Measurements from ENCODE around the gene SH3BP1. TPM values are rescaled to one million over a fixed set of nuclear protein-coding genes. Genes with fewer than 3 reads are reported as not detected.
A peak's percentile ranks its signal among the peaks of the same experiment; 100 is the strongest.

Gene SH3BP1
- polyA plus RNA-seq, 1 donor from 2014 or later, result 0.63 TPM

GRCh38 chr22:37604875-37605274 lies 34.6 kb upstream of the SH3BP1 start:
- no peak for TF ChIP-seq POLR2AphosphoS5 (IDR thresholded peaks at IDR 0.05)
- no peak for TF ChIP-seq EZH2 (IDR thresholded peaks at IDR 0.05; ENCODE audit: borderline replicate concordance, insufficient read depth, low read length, poor library complexity, severe bottlenecking)
- no peak for TF ChIP-seq SMC3 (conservative IDR thresholded peaks at IDR 0.05; ENCODE audit: poor library complexity)
- no peak for TF ChIP-seq REST (IDR thresholded peaks at IDR 0.05; ENCODE audit: borderline replicate concordance)
- no peak for TF ChIP-seq TAF1 (IDR thresholded peaks at IDR 0.05; ENCODE audit: low read depth)
- TF ChIP-seq RAD21 (conservative IDR thresholded peaks at IDR 0.05), result no peak
- no peak for TF ChIP-seq EP300 (conservative IDR thresholded peaks at IDR 0.05; ENCODE audit: poor library complexity, severe bottlenecking)
- TF ChIP-seq CTCF (IDR thresholded peaks at IDR 0.05; ENCODE audit: poor library complexity, severe bottlenecking), result no peak
- TF ChIP-seq MXI1 (conservative IDR thresholded peaks at IDR 0.05; ENCODE audit: poor library complexity, severe bottlenecking), result no peak
- no peaks in the 10 kb centered on the region for H4K20me1 ChIP-seq (ENCODE audit: insufficient read depth)
- no peak overlapping the region for H3K9ac ChIP-seq (ENCODE audit: low read length)
- H3K36me3 ChIP-seq (ENCODE audit: insufficient read depth, low read length), result no peaks in the 10 kb centered on the region
- no peaks in the 10 kb centered on the region for H3K9me2 ChIP-seq (ENCODE audit: insufficient read depth, low read length)
- H3K9me3 ChIP-seq (ENCODE audit: low read length), result no peaks in the 10 kb centered on the region
- H3K4me2 ChIP-seq (ENCODE audit: low read length), result no peak overlapping the region
- no peaks in the 10 kb centered on the region for H3K27me3 ChIP-seq (ENCODE audit: insufficient read depth, low read depth, low read length)
- H3F3A ChIP-seq (ENCODE audit: insufficient read depth, low read length, poor library complexity, severe bottlenecking), result no peaks in the 10 kb centered on the region
- no peak overlapping the region for H2AFZ ChIP-seq (ENCODE audit: low read depth, low read length)
- no peak overlapping the region for H3K4me3 ChIP-seq (ENCODE audit: low read length)
- H3K79me2 ChIP-seq (replicated peaks; ENCODE audit: insufficient read depth, low read length), result peaks cover 8% of the 10 kb centered on the region
- H3K27ac ChIP-seq (ENCODE audit: low read length), result no peak overlapping the region

GRCh38 chr22:37607010-37607934 lies 32.2 kb upstream of the SH3BP1 start:
- Histone ChIP-seq H3K9me2 (ENCODE audit: insufficient read depth, low read length) (no peaks in the 10 kb centered on the region), H3K9ac (ENCODE audit: low read length) (peak overlapping the region; percentile 92), H3F3A (ENCODE audit: insufficient read depth, low read length, poor library complexity, severe bottlenecking) (no peaks in the 10 kb centered on the region), H3K9me3 (ENCODE audit: low read length) (no peaks in the 10 kb centered on the region), H3K4me3 (ENCODE audit: low read length) (peak overlapping the region; percentile 98), H4K20me1 (ENCODE audit: insufficient read depth) (no peaks in the 10 kb centered on the region), H3K79me2 (replicated peaks; ENCODE audit: insufficient read depth, low read length) (peaks cover 10% of the 10 kb centered on the region), H3K36me3 (ENCODE audit: insufficient read depth, low read length) (no peaks in the 10 kb centered on the region), H3K27ac (ENCODE audit: low read length) (peak overlapping the region; percentile 97), H3K4me2 (ENCODE audit: low read length) (no peak overlapping the region), H3K27me3 (ENCODE audit: insufficient read depth, low read depth, low read length) (no peaks in the 10 kb centered on the region), H2AFZ (ENCODE audit: low read depth, low read length) (peak overlapping the region; percentile 41)
- TF ChIP-seq CTCF (IDR thresholded peaks at IDR 0.05; ENCODE audit: poor library complexity, severe bottlenecking) (peak; percentile 97), RAD21 (conservative IDR thresholded peaks at IDR 0.05) (peak; percentile 65), EP300 (conservative IDR thresholded peaks at IDR 0.05; ENCODE audit: poor library complexity, severe bottlenecking) (peak; percentile 45), MXI1 (conservative IDR thresholded peaks at IDR 0.05; ENCODE audit: poor library complexity, severe bottlenecking) (peak; percentile 37), SMC3 (conservative IDR thresholded peaks at IDR 0.05; ENCODE audit: poor library complexity) (peak; percentile 67), TAF1 (IDR thresholded peaks at IDR 0.05; ENCODE audit: low read depth) (no peak), REST (IDR thresholded peaks at IDR 0.05; ENCODE audit: borderline replicate concordance) (peak; percentile 26), EZH2 (IDR thresholded peaks at IDR 0.05; ENCODE audit: borderline replicate concordance, insufficient read depth, low read length, poor library complexity, severe bottlenecking) (no peak), POLR2AphosphoS5 (IDR thresholded peaks at IDR 0.05) (peak; percentile 78)

All from neural cell (in vitro differentiated cells).